IPS-11a (cell line): Measurements from ENCODE around the gene PARD3.
"Not testable (repeated sequence)": the region's sequence is repeated elsewhere in the genome, so short reads cannot be mapped to it uniquely, and the experiment has no call there.

Experiments
- H3K4me3 ChIP-seq: one replicate; pipeline ENCODE4 v1.5.1; 2013; ENCODE audit warnings: low read depth, low read length, control low read depth

Gene PARD3

DNA sequence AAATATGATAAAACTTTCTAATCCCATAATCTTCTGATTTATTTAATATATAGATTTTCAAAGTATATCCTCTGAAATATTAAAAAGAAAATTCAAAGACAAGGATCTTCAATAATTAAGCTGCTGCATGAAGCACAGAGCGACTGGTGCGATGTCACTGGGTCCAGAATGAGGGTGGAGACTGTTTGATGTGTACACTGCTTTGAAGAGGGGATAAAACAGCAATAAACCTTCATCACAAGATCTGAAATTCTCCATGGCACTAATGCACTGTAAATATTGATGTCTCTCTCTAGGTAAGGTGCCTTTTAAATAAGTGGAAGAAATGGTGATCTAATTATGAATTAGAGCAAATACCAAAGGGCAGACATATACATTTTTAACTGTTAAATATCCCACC lies 337.8 kb downstream of the PARD3 start:
- H3K4me3 ChIP-seq: no peak overlapping the region

DNA sequence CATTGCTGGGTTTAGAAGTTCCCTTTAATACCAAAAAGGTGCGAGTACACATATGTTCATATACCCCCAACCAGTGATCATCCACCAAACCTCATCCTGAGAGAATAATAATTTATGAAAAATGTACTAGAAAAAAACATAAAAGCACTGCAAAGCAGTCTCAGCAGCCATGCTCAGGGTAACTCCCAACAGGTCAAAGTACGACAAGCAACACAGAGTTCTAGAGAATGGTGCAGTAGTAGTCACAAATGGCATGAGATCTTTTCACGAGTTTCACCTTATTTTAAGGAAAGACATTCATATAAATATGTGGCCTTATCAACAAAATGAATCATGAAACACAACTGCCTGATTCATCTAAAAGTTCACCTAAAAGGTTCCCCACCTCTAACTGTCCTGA lies 338.5 kb downstream of the PARD3 start:
- no peak overlapping the region for H3K4me3 ChIP-seq

DNA sequence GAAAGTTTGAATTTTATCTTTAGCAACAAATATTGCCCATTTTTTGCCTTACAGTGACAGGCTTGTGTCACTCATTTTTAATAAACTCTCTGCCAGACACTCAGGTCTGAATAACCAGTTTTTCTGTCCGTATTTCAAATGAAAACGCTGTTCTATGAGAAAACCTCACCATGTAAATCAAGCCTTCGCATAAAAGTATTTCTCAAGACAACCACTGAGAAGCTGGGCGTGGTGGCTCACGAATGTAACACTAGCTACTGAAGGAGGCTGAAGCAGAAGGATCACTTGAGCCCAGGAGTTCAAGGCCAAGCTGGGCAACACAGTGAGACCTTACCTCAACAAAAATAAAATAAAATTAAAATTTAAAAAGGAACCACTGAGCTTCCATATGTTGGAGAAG lies 339.3 kb downstream of the PARD3 start:
- H3K4me3 ChIP-seq: no peak overlapping the region

DNA sequence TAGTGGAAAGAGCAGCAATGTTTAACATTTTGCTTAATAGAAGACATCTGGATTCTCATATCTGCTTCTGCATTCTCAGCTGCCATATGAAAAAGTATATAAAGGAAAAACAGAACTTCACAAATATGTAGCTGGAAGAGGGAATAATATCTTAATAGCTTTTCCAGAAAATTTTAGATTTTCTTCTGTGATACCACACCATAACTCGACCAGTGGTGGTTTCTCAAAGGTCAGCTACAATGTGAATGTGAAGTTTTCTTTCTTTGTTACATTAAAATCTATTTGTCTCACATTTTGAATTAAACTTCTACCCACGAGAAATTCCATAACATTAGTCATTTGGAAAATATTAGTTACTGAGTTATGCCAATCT lies 339.8 kb downstream of the PARD3 start:
- H3K4me3 ChIP-seq: no peak overlapping the region

DNA sequence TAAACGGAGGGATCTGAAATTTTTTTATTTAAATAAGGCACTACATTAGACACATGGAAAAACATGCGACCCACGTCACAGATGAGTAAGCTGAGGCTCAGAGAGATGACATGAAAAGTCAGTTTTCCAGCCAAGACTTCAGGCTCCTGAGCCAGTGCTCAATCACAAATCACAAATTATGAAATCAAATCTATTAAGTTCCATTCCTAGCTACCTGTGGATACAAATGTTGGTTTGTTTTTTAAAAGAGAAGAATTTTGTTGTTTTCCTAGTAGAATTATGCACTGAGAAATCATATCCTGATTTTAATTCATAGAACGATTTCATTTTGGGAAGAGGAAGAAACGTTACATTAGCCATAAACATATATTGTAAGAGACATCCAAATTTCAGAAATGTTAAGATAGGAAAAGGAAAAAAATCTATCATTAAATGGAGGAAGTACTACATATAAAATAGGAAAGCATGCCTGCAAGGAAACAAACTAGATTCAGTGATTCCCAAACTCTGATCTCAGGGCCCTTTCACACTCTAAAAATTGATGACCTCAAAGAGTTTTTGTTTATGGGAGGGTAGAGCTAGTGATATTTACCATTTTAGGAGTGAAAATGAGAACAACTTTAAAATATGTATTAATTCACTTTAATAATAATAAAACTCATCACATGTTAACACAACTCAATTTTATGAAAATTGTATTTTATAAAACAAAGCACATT lies 340.4 kb downstream of the PARD3 start:
- no peak overlapping the region for H3K4me3 ChIP-seq

DNA sequence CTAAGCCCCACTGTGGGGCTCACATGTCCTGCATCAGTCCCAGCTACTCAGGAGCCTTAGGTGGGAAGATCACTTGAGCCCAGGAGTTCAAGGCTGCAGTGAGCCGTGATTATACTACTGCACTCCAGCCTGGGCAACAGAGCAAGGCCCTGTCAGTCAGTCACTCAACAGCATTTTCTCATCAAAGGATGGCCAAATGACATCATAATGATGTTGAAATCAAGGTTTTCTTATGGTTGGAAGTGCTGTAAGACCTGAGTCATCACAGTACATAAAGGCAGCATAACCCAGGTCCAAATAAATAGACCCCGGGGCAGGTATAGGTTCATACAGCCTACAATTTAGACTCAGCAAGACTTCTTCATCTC lies 341.1 kb downstream of the PARD3 start:
- H3K4me3 ChIP-seq: no peak overlapping the region

DNA sequence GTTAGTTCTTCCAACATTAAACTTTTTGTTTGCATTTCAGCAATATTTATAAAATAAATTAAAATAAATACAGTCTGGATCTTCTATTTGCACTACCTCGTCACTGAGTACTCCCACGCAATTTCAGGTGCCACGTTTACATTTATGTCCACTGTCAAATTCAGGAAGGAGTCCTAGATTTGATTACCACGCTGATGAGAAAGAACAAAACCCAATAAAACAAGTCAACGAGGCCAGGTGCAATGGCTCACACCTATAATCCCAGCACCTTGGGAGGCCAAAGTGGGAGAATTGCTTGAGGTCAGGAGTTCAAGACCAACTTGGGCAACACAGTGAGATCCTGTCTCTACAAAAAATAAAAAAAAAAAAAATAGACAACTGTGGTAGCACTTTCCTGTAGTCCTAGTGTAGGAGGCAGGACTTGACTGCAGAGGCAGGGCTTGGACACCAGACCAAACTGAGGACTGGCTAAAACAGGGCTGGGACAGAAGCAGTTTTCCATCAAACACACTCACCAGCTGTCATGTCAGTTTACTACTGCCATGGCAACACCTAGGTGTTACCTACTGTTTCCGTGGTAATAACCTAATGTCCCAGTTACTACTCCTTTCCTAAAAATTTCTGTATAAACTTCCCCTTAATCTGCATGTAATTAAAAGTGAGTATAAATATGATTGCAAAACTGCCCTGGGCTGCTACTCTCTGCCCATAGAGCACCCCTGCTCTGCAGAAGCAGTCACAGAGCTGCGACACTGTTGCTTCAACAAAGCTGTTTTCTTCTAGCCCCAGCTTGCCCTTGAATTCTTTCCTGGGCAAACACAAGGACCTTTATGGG lies 341.7 kb downstream of the PARD3 start:
- H3K4me3 ChIP-seq: no peak overlapping the region

DNA sequence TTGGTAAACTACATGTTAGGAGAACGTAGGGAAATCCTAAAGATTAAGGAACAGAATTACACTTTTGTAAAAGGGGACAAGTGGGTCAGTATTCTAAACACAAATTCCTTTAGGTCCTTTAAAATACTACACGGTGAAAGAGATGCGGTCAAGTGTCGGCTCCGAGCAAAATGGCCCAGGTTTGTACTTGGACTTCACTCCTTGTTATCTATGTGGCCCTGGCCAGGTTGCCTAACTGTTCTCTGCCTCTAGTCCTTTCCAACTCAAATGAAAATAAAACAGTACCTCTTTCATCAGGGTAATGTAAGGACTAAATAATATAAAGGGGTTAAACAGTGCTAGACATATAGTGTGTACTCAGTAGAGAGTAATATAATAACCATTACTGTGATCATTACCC lies 344.8 kb downstream of the PARD3 start:
- no peak overlapping the region for H3K4me3 ChIP-seq

DNA sequence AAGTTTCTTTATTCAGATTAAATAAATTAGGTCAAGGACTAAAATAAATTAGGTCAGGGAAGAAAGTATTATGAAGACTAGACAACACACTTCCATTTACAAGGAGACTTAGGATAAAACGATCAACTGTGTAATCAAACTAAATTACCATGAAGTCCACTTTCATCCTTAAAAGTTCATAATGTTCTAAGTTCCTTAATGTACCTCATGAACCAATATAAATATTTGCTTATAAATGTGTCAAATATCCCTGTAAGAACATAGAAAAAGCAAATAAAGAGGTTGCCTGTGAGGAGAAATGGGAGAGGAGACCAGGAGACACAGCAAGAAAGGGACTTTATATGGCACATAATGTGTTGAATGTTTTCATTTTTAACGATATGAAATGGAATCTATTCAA lies 345.6 kb downstream of the PARD3 start:
- H3K4me3 ChIP-seq: no peak overlapping the region

DNA sequence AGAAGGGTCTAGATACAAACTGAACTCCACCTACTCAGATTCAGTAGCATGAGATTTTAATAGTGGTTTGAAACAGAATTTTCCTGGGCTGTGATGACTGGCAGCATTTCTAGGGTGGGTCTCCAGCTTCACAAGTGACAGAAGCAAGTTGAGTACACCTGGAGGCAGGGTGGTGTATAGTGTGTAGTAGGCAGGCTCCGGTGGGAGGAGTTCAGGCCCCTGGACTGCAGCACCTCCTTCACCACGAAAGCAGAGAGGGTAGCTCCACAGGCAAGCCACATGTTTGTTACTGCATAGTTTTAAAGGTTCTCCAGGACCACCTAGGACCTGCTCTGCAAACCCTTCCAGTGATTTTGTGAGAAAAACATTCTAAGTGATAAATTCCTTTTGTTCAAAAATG lies 347.2 kb downstream of the PARD3 start:
- no peak overlapping the region for H3K4me3 ChIP-seq

DNA sequence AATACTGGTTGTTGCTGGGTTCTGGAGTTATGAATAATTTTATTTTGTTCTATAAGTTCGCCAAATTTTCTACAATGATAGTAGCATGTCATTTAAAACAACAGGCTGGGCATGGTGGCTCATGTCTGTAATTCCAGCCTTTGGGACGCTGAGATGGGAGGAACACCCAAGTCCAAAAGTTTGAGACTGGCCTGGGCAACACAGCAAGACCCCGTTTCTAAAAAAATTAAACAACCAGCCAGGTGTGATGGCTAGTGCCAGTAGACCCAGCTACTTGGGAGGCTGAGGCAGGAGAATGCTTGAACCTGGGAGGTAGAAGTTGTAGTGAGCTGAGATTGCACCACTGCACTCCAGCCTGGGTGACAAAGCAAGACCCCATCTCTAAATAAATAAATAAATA lies 347.7 kb downstream of the PARD3 start:
- H3K4me3 ChIP-seq: no peak overlapping the region

DNA sequence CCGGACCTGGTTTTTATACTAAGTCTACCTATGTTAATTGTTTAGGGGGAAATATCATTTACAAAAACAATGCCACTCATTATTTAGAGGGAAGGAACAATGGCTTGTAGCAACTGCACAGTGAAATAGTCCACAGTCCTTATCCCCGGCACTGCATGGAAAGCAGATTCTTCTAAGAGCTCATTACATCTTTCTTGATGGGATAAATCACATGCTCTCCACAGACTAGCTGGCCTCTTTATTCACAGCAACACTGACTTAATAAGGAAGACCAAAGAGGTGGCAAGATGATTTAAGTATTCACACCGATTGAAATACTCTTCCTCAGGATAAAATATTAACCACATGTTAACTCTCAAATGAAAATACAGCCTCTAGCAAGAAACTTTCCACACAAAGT lies 349.4 kb downstream of the PARD3 start:
- no peak overlapping the region for H3K4me3 ChIP-seq

DNA sequence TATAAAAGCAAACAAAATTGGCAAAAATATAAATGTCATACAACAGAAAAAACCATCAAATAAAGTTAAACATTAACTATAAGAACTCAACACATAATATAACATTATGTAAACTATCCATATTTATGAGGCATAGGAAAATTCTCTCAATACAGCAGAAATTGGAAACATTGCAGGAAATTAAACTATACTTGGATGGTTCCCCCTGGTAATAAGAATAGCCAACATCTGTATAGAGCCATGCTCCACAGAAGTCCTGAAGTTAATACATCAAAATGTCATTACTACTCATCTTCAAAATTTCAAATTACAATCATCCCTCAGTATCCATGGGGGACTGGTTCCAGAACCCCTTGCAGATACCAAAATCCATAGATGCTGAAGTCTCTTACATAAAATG lies 350.5 kb downstream of the PARD3 start:
- H3K4me3 ChIP-seq: no peak overlapping the region

DNA sequence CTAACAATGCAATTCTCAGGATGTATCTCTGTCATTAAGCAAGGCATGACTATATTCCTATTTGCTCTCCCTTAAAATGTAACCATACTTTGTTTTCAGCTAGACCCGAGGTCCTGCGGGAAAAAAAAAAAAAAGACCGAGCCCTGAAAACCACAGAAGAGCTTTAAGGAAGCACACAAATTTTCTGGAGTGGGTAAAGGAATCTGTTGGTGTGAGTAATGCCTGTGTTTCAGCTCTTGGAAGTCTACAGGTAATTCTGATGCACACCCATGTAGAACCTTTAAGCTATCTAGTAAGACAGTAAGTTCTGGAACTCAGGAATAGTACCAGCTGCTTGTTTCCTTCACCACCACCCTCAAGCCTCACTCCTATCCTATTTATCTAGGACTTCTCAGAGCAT lies 351.1 kb downstream of the PARD3 start:
- H3K4me3 ChIP-seq: no peak overlapping the region

DNA sequence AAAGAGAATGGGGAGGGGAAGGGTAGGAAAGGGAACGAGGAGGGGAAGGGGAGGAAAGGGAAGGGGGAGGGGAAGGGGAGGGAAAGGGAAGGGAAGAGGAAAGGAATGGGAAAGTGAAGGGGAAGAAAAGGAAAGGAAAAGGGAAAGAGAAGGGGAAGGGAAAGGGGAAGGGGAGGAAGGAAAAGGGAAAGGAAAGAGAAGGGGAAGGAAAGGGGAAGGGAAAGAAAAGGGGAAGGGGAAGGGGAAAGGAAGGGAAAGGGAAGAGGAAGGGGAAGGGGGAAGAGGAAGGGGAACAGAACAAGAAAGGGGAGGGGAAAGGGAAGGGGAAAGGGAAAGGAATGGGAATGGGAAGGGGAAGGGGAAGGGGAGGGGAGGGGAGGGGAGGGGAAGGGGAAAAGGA lies 352.1 kb downstream of the PARD3 start:
- H3K4me3 ChIP-seq: no peak overlapping the region

DNA sequence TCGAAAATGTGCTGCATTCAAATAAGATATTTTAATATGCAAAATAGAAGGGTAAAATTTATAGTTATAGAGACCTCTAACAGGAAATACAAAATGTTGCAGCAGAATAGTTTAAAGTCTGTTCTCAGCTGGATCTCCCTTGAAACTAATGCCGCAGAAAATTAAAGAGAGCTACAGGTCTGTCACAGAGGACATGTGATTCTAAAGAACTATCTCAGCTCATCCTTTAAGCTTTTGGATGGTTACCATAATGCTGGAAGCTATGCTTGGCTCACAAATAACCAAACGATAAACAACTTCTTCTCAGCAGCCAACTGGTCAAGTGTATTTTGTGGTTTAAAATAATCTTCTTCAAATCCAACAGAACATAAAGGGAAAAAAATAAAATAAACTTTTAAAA lies 353.0 kb downstream of the PARD3 start:
- no peak overlapping the region for H3K4me3 ChIP-seq

DNA sequence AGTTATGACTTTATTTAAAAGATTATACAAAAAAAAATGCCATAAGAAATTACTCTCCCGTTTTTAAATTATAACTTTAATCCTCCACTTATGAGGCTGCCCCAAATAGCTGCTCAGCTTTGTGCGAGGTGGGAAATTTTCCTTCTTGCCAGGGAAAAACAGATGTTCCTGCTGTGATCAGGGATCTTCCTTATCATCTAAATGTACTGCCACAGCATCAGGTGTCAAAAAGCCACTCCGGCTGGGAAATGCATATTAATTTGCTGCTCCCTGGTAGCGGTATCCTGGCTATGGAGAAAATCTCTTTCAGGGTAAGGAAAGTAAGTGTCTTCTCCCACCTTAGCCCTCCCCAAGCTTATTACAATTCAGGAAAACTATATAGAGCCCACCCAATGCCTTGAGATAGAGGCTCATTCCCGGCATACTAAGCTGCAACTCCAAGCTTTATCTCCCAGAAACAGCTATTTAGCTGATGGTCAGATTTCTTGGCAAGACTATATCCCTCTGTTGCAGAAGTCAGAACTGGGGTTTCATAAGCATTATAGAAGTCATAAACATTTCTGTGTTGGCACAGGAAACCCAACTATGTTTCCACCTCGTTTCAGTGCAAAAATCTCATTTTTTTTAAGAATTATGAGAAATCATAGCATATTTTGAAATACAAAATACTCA lies 360.4 kb downstream of the PARD3 start:
- no peak overlapping the region for H3K4me3 ChIP-seq

DNA sequence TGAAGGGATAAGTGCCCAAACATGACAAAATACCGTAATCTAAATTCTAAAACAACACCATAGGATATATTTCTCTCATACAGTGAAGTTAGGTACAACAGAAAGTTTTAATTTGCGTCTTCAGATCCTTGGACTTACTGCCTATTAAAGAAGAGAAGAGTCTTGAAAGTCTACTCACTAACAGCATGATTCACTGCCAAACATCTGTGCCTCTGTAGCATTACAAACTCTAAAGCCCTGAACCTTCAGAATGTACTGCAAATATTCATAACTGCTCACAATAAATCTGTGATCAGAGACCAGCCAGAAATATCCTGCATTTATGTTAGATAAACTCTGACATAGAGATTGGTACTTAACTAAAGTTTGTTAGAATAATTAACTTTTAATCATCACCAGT lies 365.3 kb downstream of the PARD3 start:
- H3K4me3 ChIP-seq: no peak overlapping the region

DNA sequence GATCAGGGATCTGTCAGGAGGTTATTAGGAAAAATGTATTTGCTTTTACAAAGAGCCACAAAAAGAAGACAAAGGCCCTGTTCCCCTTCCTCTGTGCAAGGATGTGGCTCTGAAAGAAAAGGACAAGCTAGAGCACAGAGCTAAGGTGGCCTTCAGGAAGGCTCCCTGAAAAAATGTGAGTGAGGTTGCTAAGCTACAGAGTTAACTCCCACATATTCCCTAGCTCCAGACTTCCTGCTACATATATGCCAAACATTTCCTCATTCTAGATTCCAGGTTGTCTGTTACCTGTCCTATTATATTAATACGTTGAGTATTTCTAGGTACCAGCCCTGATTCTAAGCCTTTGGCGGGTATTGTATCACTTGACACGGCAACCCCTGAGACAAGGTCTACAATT lies 369.0 kb downstream of the PARD3 start:
- H3K4me3 ChIP-seq: no peak overlapping the region

DNA sequence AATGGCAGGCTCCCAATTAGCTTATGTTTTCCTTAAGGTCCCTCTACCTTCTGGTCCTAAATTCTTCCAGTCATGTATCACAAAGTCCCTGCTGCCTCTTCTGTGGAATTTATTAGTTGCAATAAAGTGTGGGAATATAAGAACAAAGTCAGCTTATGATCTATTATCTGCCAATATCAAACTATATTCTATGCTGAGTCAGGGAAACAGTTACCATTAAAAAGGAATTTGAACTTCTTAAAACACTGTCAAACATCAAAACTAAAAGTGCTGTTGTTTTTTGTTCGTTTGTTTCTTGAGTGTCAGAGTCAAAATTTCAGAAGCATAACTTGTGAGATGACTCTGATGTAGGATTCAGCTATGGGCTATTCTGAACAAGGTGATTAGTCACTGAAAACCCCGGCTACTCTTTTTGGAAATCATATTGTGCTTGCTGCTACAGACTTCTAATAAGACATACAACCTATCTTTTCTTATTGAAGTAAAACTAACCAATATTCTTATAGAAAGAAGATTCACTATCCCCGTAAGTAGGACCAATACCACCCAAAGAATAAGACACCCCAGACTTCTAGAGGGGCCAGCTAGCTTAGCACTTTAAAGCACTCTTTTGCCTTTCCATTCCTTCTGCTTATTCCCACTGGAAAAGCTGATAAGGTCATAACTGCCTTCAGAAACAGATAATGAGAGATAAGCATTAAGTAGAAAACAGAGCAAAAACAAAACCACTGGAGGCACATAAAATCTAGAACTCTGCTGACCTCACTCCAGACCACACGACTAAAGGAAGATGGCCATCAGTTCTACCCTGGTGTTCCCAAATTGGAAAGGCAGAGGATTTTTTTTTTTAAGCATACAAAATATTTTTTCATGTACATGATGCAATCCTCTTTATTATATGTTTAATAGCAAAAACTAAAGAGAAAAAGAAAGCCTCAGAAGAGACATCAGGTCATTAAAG lies 370.6 kb downstream of the PARD3 start:
- no peak overlapping the region for H3K4me3 ChIP-seq

DNA sequence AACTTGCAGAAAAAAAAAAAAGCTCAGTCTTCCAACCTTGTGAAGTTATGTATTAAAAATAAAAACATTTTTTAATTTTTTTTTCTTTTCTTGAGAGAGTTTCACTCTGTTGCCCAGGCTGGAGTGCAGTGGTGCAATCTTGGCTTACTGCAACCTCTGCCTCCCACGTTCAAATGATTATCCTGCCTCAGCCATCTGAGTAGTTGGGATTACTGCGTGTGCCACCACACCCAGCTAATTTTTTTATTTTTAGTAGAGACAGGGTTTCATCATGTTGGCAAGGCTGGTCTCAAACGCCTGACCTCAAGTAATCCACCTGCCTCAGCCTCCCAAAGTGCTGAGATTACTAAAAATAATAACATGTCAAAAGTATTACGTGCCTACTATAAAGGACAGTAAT lies 375.7 kb downstream of the PARD3 start:
- not testable (repeated sequence) for H3K4me3 ChIP-seq
